NB4 (cell line): ENCODE measurements around the gene CYP26A1.

Experiments used
- CTCF ChIP-seq: IDR thresholded peaks from one replicate; pipeline ENCODE4 v1.5.1; 2012; ENCODE audit warnings: low read depth, low read length
- MAX ChIP-seq: IDR thresholded peaks from 2 replicates; pipeline ENCODE4 v1.6.1; 2011; ENCODE audit warnings: low read depth, low read length

GRCh38 chr10:93115661-93116383 lies 42.1 kb downstream of the CYP26A1 start:
- TF ChIP-seq CTCF (peak; percentile 75), MAX (peak; percentile 27; the same call in 1 of the 2 replicates)
